Ishikawa (cell line): Measurements from ENCODE around the gene NCMAP.

Source experiments
- NFIC ChIP-seq: IDR thresholded peaks from 2 replicates; pipeline ENCODE4 v1.6.1; 2012
- TF ChIP-seq, protein P1 (sequence below): IDR thresholded peaks from 2 replicates; pipeline ENCODE4 v1.6.1; 2012; ENCODE audit warnings: low read depth, mild to moderate bottlenecking
- TF ChIP-seq, protein P2 (sequence below): IDR thresholded peaks from 2 replicates; pipeline ENCODE4 v1.6.1; 2012

- no peak for TF ChIP-seq NFIC
- TF ChIP-seq, protein P1, sequence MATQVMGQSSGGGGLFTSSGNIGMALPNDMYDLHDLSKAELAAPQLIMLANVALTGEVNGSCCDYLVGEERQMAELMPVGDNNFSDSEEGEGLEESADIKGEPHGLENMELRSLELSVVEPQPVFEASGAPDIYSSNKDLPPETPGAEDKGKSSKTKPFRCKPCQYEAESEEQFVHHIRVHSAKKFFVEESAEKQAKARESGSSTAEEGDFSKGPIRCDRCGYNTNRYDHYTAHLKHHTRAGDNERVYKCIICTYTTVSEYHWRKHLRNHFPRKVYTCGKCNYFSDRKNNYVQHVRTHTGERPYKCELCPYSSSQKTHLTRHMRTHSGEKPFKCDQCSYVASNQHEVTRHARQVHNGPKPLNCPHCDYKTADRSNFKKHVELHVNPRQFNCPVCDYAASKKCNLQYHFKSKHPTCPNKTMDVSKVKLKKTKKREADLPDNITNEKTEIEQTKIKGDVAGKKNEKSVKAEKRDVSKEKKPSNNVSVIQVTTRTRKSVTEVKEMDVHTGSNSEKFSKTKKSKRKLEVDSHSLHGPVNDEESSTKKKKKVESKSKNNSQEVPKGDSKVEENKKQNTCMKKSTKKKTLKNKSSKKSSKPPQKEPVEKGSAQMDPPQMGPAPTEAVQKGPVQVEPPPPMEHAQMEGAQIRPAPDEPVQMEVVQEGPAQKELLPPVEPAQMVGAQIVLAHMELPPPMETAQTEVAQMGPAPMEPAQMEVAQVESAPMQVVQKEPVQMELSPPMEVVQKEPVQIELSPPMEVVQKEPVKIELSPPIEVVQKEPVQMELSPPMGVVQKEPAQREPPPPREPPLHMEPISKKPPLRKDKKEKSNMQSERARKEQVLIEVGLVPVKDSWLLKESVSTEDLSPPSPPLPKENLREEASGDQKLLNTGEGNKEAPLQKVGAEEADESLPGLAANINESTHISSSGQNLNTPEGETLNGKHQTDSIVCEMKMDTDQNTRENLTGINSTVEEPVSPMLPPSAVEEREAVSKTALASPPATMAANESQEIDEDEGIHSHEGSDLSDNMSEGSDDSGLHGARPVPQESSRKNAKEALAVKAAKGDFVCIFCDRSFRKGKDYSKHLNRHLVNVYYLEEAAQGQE, result no peak
- TF ChIP-seq, protein P2, sequence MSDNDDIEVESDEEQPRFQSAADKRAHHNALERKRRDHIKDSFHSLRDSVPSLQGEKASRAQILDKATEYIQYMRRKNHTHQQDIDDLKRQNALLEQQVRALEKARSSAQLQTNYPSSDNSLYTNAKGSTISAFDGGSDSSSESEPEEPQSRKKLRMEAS, result no peak
Measured at GRCh38 chr1:24551290-24551959, 4.5 kb upstream of the NCMAP start.
